Breast epithelium (tissue), 3 donors: ENCODE results near the gene CGNL1.

Experiments
- POLR2A ChIP-seq: fragments of 450-650 bp; IDR thresholded peaks from one replicate; pipeline ENCODE4 v1.6.1; 2016; ENCODE audit warnings: antibody characterized with exemption, mild to moderate bottlenecking, moderate library complexity
- TF ChIP-seq, protein P1 (sequence below), 3 donors: fragments of 450-650 bp; IDR thresholded peaks; one replicate each; pipeline ENCODE4 v1.5.1; 2016 to 2017; ENCODE audit warnings: antibody characterized with exemption in 3 of 3, mild to moderate bottlenecking in 3 of 3, moderate library complexity in 3 of 3

DNA sequence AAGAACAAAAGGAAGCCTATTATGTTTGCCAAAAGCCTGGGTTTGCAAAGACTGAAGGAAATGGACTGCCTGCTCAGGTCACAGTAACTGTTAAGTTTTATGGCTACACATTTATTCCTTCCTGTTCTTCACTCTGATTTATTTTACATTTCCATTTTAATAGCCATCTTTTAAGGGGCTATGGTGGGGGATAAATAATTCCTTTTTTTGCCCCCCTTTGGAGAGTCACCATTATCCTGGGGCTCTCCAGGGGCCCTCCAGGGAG, 161.9 kb downstream of the CGNL1 start:
- TF ChIP-seq POLR2A = no peak
- TF ChIP-seq, protein P1, sequence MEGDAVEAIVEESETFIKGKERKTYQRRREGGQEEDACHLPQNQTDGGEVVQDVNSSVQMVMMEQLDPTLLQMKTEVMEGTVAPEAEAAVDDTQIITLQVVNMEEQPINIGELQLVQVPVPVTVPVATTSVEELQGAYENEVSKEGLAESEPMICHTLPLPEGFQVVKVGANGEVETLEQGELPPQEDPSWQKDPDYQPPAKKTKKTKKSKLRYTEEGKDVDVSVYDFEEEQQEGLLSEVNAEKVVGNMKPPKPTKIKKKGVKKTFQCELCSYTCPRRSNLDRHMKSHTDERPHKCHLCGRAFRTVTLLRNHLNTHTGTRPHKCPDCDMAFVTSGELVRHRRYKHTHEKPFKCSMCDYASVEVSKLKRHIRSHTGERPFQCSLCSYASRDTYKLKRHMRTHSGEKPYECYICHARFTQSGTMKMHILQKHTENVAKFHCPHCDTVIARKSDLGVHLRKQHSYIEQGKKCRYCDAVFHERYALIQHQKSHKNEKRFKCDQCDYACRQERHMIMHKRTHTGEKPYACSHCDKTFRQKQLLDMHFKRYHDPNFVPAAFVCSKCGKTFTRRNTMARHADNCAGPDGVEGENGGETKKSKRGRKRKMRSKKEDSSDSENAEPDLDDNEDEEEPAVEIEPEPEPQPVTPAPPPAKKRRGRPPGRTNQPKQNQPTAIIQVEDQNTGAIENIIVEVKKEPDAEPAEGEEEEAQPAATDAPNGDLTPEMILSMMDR (IDR thresholded peaks at IDR 0.05) = no peak
